DOHH2 (cell line): ENCODE data around the gene OXCT1.
A peak's percentile ranks its signal among the peaks of the same experiment; 100 is the strongest.

Experiments
- H3F3A ChIP-seq: fragments of 200-600 bp; sonication (generic), shearing (Covaris generic); 2 replicates; pipeline ENCODE4 v1.6.0; 2016; ENCODE audit warnings: antibody characterized with exemption, mild to moderate bottlenecking; ENCODE audit not compliant: control insufficient read depth, insufficient read depth
- H3K27ac ChIP-seq: fragments of 200-600 bp; sonication (generic); 2 replicates; pipeline ENCODE4 v1.5.1; 2014; ENCODE audit warnings: low read depth, mild to moderate bottlenecking, low read length, moderate library complexity
- H3K27me3 ChIP-seq: fragments of 200-600 bp; sonication (generic); 2 replicates; pipeline ENCODE4 v1.6.1; 2014; ENCODE audit warnings: mild to moderate bottlenecking, low read length, mixed read lengths; ENCODE audit not compliant: control insufficient read depth
- H3K36me3 ChIP-seq: fragments of 200-600 bp; sonication (generic); 2 replicates; pipeline ENCODE4 v1.6.1; 2014; ENCODE audit warnings: mild to moderate bottlenecking, low read length, moderate library complexity, mixed read lengths; ENCODE audit not compliant: control insufficient read depth
- H3K4me1 ChIP-seq: fragments of 200-600 bp; sonication (generic); 2 replicates; pipeline ENCODE4 v1.6.1; 2014; ENCODE audit warnings: mild to moderate bottlenecking, low read length, mixed read lengths; ENCODE audit not compliant: control insufficient read depth
- H3K4me2 ChIP-seq: fragments of 200-600 bp; sonication (generic); 2 replicates; pipeline ENCODE4 v1.6.0; 2014; ENCODE audit warnings: mild to moderate bottlenecking, low read length, moderate library complexity
- H3K4me3 ChIP-seq: fragments of 200-600 bp; sonication (generic); 2 replicates; pipeline ENCODE4 v1.5.1; 2014; ENCODE audit warnings: mild to moderate bottlenecking, low read length, mixed read lengths
- H3K79me2 ChIP-seq: fragments of 200-600 bp; sonication (generic); 2 replicates; pipeline ENCODE4 v1.6.1; 2014; ENCODE audit warnings: mild to moderate bottlenecking, low read length, mixed read lengths; ENCODE audit not compliant: control insufficient read depth
- H3K9me2 ChIP-seq: fragments of 200-600 bp; sonication (generic); replicated peaks from 2 replicates; pipeline ENCODE4 v1.6.1; 2014; ENCODE audit warnings: mild to moderate bottlenecking, low read length, mixed read lengths; ENCODE audit not compliant: control insufficient read depth
- H3K9me3 ChIP-seq: fragments of 200-600 bp; sonication (generic); 2 replicates; pipeline ENCODE4 v1.6.1; 2014; ENCODE audit warnings: antibody characterized with exemption, low read length, mixed read lengths; ENCODE audit not compliant: control insufficient read depth, insufficient read depth
- H4K20me1 ChIP-seq: fragments of 200-600 bp; sonication (generic); 2 replicates; pipeline ENCODE4 v1.6.0; 2014; ENCODE audit warnings: low read depth, mild to moderate bottlenecking, antibody characterized with exemption, low read length, moderate library complexity; ENCODE audit not compliant: control insufficient read depth, insufficient read depth
- EZH2phosphoT487 ChIP-seq: fragments of 200-600 bp; sonication (generic); IDR thresholded peaks from 2 replicates; pipeline ENCODE4 v1.6.1; 2017; ENCODE audit warnings: borderline replicate concordance, mild to moderate bottlenecking, antibody characterized with exemption, low read length, moderate library complexity, mixed read lengths
- TF ChIP-seq, protein P1 (sequence below): fragments of 200-600 bp; sonication (generic); IDR thresholded peaks from one replicate; pipeline ENCODE4 v1.5.1; 2014; ENCODE audit warnings: antibody characterized with exemption, mild to moderate bottlenecking, low read depth, low read length; ENCODE audit not compliant: poor library complexity, severe bottlenecking

The OXCT1 gene

DNA sequence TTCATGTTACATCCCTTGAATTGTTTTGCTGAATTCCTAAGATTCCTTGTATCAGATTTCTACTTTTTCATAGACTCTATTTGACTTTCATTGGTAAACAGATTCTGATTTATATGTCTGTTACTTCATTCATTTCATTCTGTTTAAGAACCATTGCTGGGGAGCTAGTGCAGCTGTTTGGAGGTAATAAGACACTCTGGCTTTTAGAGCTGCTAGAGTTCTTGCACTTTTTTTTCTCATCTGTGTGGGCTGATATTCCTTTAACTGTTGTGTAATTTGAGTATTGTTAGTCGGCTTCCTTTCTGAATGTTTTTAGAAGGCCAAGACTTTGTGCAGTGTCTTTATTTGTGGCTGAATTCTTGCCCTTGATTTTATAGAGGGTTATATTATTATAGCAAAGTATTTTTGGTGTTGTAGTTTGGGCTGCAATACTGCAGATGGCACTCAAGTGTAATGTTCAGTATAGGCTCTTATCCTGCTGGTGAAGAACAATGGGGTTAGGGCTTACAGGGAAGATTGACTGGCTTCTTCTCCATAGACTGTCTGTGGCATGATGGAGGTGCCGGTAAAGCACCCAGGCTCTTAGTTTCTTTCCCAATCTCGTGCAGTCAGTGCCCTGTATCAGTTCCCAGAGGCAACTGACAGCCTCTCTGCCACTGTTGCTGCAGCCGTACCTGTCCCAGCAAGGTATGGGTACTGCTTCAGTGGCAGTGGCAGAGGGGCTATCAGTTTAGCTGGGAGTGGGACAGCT, 162.2 kb downstream of the OXCT1 start:
- no peaks in the 10 kb centered on the region for H3K79me2 ChIP-seq
- TF ChIP-seq, protein P1, sequence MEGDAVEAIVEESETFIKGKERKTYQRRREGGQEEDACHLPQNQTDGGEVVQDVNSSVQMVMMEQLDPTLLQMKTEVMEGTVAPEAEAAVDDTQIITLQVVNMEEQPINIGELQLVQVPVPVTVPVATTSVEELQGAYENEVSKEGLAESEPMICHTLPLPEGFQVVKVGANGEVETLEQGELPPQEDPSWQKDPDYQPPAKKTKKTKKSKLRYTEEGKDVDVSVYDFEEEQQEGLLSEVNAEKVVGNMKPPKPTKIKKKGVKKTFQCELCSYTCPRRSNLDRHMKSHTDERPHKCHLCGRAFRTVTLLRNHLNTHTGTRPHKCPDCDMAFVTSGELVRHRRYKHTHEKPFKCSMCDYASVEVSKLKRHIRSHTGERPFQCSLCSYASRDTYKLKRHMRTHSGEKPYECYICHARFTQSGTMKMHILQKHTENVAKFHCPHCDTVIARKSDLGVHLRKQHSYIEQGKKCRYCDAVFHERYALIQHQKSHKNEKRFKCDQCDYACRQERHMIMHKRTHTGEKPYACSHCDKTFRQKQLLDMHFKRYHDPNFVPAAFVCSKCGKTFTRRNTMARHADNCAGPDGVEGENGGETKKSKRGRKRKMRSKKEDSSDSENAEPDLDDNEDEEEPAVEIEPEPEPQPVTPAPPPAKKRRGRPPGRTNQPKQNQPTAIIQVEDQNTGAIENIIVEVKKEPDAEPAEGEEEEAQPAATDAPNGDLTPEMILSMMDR: peak; percentile 47
- TF ChIP-seq EZH2phosphoT487: no peak
- H3K4me3 ChIP-seq: no peak overlapping the region

DNA sequence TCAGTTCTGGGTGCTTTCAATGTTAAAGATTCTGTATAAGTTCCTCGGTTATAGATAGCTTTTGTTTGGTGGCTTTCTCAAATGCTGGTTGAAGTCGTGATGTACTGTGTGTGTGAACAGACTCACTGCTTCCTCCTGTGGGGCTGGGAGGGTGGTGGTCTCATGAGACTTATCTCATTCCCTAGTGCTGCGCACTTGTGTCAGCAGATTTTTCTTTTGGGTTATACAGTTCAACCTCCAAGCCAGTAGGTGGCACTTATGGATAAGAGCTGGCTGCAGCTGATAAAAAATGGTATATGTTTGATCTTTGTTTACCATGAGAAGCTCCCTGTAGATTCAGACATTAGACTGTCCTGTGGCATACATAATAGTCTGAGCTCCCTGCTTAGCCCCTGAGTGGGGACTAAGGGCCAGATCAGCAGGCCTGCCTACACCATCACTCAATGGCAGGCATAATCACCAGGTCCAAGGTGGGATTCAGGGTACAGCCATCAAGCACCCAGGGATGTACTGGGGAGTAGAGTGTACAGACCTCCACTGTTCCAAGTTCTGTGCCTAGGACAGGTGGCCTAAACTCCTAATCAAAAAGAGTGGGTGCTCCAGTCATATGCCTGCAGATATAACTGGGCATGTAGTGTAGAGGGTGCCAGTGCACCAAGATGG, 174.2 kb downstream of the OXCT1 start:
- H3K79me2 ChIP-seq: no peaks in the 10 kb centered on the region
- H3K4me2 ChIP-seq: no peak overlapping the region
- no peak overlapping the region for H3K4me3 ChIP-seq
- no peaks in the 10 kb centered on the region for H3K4me1 ChIP-seq
- no peaks in the 10 kb centered on the region for H3K9me2 ChIP-seq
- no peaks in the 10 kb centered on the region for H3F3A ChIP-seq
- no peak for TF ChIP-seq EZH2phosphoT487
- TF ChIP-seq, protein P1: no peak
- no peaks in the 10 kb centered on the region for H3K36me3 ChIP-seq
- no peak overlapping the region for H3K27ac ChIP-seq
- H4K20me1 ChIP-seq: no peaks in the 10 kb centered on the region
- 0 out of 2 replicates have a peak, but pooled peaks cover 3% of the 10 kb centered on the region for H3K27me3 ChIP-seq
- no peaks in the 10 kb centered on the region for H3K9me3 ChIP-seq

More for the DNA sequence above, 162.2 kb downstream of the OXCT1 start:
- no peaks in the 10 kb centered on the region for H3F3A ChIP-seq
- no peaks in the 10 kb centered on the region for H4K20me1 ChIP-seq
- H3K4me2 ChIP-seq: no peak overlapping the region
- no peak overlapping the region for H3K27ac ChIP-seq
- no peaks in the 10 kb centered on the region for H3K9me3 ChIP-seq
- H3K9me2 ChIP-seq: no peaks in the 10 kb centered on the region
- H3K36me3 ChIP-seq: no peaks in the 10 kb centered on the region
- H3K4me1 ChIP-seq: no peaks in the 10 kb centered on the region
- 0 out of 2 replicates have a peak, but pooled peaks cover 3% of the 10 kb centered on the region for H3K27me3 ChIP-seq

DNA sequence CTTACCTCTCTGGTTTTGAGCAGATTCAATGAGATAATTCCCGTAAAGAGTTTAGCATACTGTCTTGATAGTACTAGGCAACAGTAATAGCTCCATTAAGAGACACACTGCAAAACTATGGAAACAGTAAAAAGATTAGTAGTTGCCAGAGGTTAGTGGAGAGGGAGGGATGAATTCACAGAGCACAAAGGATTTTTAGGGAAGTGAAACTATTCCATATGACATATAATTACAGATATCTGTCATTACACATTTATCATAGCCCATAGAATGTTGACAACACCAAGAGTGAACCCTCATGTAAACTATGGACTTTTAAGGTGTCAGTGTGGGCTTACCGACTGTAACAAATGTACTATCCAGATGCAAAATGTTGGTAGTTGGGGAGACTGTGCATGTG, 183.5 kb downstream of the OXCT1 start:
- Histone ChIP-seq H3K4me3 (no peak overlapping the region), H3K4me2 (no peak overlapping the region), H3F3A (no peaks in the 10 kb centered on the region), H3K4me1 (no peaks in the 10 kb centered on the region), H3K36me3 (no peaks in the 10 kb centered on the region), H3K9me2 (no peaks in the 10 kb centered on the region), H3K27ac (no peak overlapping the region), H3K9me3 (no peaks in the 10 kb centered on the region), H3K27me3 (no peaks in the 10 kb centered on the region), H4K20me1 (no peaks in the 10 kb centered on the region), H3K79me2 (no peaks in the 10 kb centered on the region)
- no peak for TF ChIP-seq EZH2phosphoT487
- TF ChIP-seq, protein P1: no peak
